GM18909 (cell line): ENCODE measurements around the gene SAP130.

ENCODE experiments used
- ATAC-seq: cut with Tn5 transposase; IDR thresholded peaks from one replicate; pipeline ENCODE4 v1.9.1; 2021; ENCODE audit warnings: mild to moderate bottlenecking; ENCODE audit not compliant: unreplicated experiment, poor library complexity

Gene SAP130

DNA sequence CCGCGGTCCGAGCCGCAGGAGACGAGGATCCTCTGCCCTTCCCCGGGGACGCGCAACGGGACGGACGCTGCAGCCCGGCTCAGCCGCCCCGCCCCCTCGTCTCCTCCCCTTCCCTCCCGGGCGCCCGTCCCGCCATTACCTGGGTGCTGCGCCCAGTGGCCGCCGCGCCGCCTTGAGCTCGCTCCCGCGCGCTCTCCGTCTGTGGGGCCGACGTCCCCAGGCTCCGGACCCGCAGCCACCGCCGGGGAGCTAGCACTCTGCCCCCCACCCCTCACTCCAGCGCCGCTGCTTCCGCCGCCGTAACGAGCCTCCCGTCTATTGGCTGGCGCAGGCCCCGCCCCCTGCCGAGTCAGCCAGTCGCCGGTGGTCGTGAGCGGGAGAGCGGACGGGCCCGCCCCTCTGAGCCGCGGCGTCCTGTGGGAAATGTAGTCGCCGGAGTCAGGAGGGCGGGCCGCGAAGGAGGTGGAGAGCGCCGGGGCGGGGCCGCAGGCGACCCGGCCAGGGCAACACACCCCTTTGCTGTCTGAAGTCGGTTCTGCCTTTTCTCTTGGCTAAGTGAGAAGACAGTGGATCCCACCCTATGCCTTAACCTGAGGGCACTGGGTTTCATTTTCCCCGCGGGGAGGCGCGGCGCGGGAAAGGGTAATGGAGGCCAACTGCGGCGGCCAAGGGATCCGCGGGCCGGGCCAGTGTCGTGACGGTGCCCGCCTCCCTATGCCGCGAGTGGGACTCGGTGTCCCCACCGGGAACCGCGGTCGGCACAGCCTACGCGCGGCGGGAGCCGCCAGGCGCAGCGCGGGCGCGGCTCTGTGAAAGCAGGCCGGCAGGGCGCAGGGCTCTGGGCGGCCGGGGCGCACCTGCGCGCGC, at the start of gene SAP130:
SAP130 (minus strand) TSS at position 259 of the 867 bp plus-strand sequence. CDS start 1,767 bp downstream, outside the sequence.
- ATAC-seq, result peak; percentile 80

DNA sequence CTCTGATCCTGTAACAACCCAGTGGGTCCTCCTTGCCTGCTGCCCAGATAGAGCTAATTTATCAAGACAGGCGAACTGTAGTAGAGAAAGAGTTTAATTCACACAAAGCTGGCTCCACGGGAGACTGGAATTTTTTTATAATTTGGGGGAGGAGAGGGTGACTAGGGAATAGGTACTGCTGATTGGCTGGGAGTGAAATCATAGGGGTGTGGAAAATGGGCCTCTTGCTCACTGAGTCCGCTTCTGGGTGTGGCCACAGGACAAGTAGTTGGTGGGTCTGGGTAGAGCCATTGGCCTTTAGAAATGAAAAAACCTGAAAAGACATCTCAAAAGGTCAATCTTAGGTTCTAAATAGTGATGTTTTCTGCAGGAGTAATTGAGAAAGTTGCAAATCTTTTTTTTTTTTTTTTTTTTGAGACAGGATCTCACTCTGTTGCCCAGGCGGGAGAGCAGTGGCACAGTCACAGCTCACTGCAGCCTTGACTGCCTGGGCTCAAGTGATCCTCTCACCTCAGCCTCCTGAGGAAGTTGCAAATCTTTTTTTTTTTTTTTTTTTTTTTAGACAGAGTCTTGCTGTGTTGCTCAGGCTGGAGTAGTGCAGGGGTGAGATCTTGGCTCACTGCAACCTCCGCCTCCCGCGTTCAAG, 48.7 kb upstream of the SAP130 start:
- no peak for ATAC-seq

DNA sequence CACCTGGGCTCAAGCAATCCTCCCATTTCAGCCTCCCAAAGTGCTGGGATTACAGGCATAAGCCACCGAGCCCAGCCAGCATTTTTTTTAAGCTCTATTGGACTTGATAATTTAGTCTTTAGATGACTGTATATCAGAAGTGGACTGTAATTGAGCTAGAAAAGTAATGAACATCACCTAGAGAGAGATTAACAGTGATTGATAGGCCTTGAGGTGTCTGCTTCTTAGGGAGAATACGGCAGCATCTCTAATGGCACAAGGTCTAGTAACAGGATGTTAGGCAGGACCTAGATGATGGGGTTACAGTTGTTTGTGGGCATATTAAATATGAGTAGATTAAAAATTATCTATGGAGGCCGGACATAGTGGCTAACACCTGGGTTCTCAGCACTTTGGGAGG, 45.4 kb upstream of the SAP130 start:
- no peak for ATAC-seq

DNA sequence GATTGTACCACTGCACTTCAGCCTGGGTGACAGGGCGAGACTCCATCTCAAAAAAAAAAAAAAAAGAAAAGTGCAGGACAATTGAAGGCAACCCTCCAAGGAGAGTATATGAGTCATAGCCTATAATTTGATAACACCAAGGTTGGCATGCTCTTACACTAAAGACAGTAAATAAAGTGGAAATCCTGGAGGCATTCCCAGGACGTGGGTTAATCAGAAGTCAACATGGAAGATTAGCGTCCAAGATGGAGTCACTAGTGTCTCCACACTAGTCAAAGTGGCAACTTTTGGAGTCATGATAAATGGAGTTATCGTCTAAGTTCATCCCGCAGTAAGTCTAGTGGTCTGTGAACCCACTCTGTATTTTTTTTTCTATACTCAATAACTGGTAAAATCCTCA, 41.9 kb upstream of the SAP130 start:
- no peak for ATAC-seq

DNA sequence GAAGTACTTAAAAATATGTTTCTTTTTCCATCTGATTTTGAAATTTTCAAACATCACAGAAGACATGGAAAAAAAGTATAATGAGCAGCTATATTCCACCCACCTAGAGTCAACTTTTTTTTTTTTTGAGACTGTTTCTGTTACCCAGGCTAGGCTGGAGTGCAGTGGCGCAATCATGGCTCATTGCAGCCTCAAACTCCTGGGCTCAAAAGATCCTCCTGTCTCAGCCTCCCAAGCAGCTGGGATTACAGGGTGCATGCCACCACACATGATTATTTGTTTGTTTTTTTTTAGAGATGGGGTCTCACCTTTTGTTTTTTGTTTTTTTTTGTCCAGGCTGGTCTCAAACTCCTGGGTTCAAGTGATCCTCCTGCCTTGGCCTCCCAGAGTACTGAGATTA, 36.5 kb upstream of the SAP130 start:
- no peak for ATAC-seq

DNA sequence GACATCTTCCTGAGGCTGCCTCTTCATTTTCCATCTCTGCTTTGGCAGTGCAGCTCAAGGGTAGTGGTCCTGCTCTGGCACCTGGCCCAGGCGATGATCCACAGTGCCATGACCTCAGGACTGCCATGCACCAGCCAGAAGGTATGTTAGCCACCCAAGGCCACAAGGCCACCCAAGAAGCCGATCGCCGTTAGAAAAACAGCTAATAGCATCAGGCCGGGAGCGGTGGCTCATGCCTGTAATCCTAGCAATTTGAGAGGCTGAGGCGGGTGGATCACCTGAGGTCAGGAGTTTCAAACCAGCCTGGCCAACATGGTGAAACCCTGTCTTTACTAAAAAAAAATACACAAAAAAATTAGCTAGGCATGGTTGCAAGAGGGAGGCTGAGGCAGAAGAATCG, 34.7 kb upstream of the SAP130 start:
- no peak for ATAC-seq

DNA sequence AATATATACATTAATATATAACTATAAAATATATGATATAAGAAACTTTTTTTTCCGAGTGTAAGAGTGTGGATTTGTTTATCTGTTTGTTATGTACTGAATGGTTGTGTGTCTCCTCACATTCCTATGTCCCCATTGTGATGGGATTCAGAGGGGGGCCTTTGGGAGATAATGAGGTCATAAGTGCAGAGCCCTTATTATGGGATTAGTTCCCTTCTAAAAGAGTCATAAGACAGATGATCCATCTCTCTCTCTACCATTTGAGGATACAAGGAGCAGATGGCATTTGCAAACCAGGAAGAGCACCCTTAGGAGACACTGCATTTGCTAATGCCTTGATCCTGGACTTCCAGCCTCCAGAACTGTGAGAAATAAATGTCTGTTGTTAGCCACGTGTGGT, 30.3 kb upstream of the SAP130 start:
- no peak for ATAC-seq

DNA sequence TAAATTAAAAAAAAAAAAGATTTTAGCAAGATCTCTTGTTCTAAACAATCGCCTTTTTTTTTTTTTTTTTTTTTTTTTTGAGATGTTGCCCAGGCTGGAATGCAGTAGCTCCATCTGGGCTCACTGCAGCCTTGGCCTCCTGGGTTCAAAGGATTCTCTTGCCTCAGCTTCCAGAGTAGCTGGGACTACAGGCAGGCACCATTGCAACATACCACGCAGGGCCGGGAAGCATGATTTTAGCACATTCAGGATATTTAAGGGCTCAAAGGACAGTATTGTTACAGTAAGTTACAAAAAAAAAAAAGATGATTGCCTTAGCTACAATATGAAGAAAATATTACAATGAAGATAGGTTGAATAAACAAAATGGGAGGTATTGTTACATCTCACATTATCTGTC, 29.5 kb upstream of the SAP130 start:
- ATAC-seq, result no peak

DNA sequence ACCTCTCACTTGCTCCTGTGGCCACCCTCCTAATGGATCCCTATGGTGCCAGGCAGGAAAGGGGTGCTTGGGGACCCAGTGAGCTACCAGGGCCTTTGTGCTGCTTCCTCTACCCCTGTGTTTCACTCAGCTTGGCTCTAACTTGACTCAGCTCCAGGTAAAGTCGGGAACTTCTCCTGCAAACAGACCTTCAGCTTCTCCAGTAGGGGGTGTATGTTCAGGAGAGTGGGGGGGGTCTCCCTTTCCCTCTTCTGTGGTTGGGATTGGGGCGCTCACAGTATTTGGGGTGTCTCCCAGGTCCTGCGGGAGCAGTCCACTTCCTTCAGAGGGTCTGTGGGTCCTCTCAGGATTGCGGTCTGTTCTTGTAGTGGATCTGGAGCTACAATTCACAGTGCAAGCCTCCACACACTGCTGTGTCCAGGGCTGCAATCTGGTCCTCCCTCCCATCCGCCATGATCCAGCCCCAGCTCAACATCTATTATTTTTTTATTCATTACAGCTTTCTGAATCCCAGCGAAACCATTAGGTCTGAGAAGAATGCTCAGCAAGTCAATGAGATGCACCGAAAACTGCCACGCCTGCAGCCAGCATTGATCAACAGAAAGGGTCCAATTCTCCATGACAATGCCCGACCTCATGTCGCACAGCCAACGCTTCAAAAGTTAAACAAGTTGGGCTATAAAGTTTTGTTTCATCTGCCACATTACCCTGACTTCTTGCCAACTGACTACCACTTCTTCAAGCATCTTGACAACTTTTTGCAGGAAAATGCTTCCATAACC, 26.4 kb upstream of the SAP130 start:
- no peak for ATAC-seq

DNA sequence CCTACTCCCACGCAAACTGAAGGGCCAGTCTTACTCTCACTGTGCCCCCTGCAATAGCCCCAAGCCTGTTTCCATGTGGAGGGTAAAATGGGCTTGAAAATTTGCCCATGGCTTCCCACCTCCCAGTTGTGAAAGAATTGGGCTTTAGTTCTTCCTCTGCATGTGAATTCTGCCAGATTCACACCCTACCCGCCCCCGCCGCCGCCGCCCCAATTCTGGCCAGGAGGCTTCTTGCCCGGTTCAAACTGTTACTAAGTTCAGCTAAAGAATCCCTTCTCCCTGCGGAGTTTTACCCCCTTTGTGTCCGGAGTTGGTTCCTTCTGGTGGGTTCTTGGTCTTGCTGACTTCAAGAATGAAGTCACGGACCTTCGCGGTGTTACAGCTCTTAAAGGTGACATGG, 25.5 kb upstream of the SAP130 start:
- ATAC-seq, result no peak

DNA sequence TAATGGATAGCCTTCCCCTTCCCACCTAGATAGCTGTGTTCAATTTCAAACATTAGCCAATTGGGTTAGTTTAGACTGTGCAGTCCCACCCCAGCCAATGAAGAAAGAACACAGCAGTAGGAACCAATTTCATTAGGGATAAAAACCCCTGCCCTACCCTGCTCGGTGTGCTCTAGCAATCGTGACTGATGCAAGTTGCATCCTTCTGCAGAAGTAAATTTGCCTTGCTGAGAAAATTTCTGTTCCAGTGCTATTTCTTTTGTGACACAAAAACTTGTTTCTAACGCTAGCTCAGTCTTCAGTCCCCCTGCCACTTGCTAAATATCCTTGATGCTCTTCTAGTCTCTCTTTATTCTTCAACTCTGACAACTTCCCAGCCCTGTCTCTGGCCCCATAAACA, 15.2 kb upstream of the SAP130 start:
- no peak for ATAC-seq

DNA sequence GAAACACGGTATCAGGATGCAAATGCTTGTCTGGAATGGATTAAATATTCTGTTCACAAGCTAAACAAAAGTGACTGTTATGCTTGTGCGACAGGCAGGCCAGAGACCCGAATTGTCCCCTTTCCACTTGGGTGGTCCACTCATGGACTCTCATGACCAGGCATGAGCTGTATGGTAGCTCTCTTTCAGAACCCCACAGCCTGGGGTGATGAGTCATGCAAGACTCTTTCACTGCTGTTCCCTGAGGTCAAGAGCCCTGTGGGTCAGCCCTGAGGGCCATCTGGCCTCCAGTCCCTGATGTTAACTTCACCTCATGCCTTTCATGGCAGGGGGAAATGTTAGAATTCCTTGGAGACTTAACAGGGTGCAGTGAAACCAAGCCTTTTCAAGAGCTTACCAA, 13.7 kb upstream of the SAP130 start:
- no peak for ATAC-seq

DNA sequence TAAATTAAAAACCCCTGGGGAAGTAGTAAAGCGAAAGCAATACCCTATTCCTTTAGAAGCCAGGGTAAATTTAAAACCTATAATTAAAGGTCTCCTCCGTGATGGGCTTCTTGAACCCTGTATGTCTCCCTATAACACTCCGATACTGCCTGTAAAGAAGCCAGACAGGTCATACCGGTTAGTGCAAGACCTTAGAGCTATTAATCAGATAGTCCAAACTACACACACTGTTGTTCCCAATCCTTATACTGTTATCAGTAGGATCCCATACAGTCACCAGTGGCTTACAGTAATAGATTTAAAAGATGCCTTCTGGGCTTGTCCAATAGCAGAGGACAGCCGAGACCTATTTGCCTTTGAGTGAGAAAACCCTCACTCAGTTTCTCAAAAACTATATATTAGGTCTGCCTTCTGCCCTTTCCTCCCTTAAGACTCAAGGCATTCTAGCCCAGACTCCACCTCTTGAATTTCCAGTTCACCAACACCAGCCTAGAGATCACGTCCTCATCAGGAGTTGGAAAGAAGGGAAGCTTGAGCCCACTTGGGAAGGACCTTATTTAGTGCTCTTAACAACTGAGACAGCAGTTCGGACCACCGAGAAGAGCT, 12.4 kb upstream of the SAP130 start:
- ATAC-seq, result no peak

DNA sequence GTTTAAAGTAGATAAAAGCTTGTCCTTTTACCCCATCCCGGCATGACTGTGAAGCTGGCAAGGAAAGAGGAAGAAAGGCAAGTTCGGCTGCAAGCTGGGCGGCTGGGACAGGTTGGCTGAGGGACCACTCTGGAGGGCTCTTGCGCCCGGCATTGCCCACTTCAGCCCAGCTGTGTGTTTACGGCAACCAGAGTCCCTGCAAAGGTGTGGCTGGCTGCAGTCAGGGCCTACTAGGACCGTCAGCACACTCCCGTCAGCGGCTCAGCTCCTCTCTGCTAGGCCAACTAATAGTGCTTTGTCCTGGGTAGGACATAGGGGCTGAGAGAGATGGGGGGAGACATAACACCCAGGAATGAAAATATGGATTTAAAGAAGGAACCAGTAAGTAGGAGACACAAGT, 11.7 kb upstream of the SAP130 start:
- no peak for ATAC-seq

DNA sequence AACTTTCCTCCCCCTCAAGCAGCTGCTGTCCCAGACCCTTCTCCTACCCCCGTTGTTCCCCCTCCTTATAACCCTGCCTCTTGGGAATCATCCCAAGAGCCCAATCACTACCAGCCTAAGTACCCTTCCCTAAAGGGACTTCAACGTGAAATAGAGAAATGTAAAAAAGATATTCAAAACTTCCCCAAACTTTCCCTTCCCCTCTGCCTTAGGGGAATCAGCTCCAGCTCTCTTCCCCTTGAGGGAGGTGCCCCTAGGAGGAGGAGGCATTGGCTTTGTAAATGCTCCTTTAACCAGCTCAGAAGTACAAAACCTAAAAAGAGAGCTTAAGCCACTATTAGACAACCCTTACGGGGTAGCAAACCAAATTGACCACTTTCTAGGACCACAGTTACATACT, 10.6 kb upstream of the SAP130 start:
- ATAC-seq, result no peak

DNA sequence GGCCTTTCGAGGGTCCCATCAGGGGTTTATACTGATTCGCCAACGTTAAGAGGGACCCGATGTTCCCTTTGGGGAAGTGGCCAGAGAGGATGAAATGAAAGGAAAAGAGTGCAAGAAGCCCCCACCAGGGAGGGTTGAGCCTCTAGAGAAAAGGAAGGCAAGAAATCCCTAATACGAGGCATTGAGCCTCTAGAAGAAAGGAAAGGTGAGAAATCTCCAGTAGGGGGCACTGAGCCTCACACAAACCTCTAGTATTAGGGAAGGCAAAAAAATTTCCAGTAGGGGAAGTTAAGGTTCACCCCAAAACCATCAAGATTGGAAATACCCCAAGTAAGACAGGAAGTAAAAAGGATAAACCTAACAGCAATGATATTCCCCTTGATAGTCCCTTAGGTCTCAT, 9.8 kb upstream of the SAP130 start:
- ATAC-seq, result no peak

DNA sequence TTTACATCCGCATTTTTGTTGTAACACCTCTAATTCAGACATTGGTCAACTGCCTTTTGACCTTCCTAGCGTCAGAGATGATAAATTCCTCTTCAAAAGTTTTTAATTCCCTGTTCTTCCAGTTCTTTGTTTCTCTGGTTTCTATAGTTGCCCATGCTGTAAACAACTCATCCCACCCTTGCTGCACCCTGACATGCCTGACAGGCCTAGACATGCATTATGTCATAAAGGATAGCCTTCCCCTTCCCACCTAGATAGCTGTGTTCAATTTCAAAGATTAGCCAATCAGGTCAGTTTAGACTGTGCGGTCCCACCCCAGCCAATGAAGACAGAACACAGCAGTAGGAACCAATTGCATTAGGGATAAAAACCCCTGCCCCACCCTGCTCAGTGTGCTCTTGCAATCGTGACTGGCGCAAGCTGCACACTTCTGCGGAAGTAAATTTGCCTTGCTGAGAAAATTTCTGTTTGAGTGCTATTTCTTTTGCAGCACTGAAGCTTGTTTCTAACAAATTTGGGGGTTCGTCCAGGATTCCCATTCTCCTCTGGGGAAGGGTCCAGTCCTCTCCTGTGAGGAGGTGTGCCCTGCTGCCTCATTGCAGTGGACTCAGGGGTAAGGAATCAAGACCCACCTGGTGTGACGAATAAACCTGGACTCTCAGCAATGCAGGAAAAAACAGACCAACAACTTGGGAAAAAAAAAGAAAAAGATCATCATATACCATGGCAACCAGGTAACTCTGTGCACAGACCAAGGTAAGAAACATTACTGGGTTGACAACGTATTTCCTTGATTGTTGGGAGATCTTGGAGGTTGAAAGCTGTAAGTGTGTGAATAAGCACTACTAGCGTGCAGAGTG, 9.1 kb upstream of the SAP130 start:
- ATAC-seq, result no peak

DNA sequence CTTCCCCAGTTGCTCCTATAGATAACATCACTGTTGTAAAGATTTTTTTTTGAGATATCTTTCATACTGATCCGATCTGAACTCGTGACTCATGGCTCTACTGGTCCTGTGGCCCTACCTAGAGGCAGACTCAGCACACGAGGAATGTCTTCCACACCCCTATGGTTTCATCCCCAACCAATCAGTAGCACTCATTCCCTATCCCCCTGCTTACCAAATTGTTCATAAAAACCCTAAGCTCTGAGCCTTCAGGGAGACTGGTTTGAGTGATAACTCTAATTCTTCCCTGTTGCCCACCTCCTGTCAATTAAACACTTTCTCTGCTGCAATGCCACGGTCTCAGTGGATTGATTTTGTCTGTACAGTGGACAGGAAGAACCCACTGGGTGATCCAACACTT, 4.2 kb upstream of the SAP130 start:
- no peak for ATAC-seq

DNA sequence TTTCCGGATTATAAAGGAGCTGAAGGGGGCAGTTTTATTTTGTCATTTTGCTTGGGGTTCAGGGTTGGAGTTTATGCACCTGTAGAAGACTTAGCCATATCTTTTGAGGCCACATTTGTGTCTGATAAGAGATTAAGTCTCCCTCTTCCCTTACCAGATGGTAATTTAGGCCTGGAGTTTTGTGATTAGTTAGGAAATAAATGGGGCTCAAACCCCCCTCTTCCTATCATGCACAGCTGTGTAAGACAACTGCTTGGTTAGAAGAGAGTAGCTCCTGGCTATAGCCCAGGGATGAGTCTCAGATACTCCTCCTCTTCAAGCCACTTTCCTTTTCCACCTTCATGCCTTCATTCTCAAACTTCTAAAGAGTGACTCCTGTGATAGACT, 802 bp upstream of the SAP130 start:
- no peak for ATAC-seq

DNA sequence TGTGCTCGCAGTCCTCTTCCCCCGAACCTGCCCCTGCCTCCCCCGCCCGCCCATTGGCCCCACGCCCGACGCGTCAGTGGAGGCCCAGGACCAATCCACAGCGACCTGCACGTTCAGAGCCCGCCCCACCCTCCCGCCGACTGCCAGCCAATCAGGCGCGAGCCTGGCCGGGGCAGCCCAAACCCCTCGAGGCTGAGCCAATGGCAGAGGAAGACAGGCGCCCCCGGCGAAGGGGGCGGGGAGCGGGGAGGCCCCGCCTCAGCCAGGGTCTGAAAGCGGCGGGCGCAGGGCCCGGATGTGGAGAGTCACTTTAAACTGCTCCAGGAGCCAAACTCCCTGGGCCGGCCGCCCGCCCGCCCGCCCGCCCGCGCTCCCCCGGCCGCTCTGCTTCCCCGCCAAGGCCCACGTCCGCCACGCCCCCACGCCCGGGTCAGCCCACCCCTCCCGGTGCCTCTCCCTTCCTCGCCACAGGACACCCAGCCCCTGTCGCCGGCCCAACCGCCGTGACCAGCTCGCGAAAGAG, 520 bp downstream of the SAP130 start:
- ATAC-seq, result peak; percentile 83
